Activated naive CD4-positive, alpha-beta T cell treated with anti-CD3 and anti-CD28 coated beads for 36 hours (primary cell): ENCODE measurements around the gene TRAPPC2. TPM values are rescaled to one million over a fixed set of nuclear protein-coding genes. Genes with fewer than 3 reads are reported as not detected.
A peak's percentile ranks its signal among the peaks of the same experiment; 100 is the strongest.

Source experiments
- CTCF ChIA-PET: fragments of 350-600 bp; sonication (Branson Sonifier 250); formaldehyde crosslinking; loops from one replicate; lab custom pipeline; 2021; ENCODE audit warnings: antibody characterized with exemption; lab: Charles Lee
- DNase-seq: peaks from one replicate; pipeline ENCODE4 v3.0.0-alpha.2; 2020
- H3K27ac Mint-ChIP-seq: one replicate; pipeline ENCODE4 v1.8.0; 2021; ENCODE audit warnings: mild to moderate bottlenecking, mixed read lengths
- H3K27me3 Mint-ChIP-seq: one replicate; pipeline ENCODE4 v1.8.0; 2021; ENCODE audit warnings: low read depth, mixed read lengths
- H3K36me3 Mint-ChIP-seq: one replicate; pipeline ENCODE4 v1.8.0; 2021; ENCODE audit warnings: low read depth, mixed read lengths
- H3K4me1 Mint-ChIP-seq: one replicate; pipeline ENCODE4 v1.8.0; 2021; ENCODE audit warnings: low read depth, mixed read lengths
- H3K4me3 Mint-ChIP-seq: one replicate; pipeline ENCODE4 v1.8.0; 2021; ENCODE audit warnings: mild to moderate bottlenecking, moderate library complexity, mixed read lengths
- H3K9me3 Mint-ChIP-seq: one replicate; pipeline ENCODE4 v1.8.0; 2021; ENCODE audit warnings: mixed read lengths
- intact Hi-C: fragments of 100-400 bp; cut with micrococcal nuclease; formaldehyde crosslinking; loops from one replicate; pipeline ENCODE4 v1.15.1; 2023
- total RNA-seq, 2 experiments: library from RNA; stranded (reverse); gene quantifications; one replicate each; pipeline ENCODE4 v1.2.3, GENCODE V29; 2021

Gene TRAPPC2
- total RNA-seq, 2 experiments from 2014 or later: 9.6 to 10.7 TPM

DNA sequence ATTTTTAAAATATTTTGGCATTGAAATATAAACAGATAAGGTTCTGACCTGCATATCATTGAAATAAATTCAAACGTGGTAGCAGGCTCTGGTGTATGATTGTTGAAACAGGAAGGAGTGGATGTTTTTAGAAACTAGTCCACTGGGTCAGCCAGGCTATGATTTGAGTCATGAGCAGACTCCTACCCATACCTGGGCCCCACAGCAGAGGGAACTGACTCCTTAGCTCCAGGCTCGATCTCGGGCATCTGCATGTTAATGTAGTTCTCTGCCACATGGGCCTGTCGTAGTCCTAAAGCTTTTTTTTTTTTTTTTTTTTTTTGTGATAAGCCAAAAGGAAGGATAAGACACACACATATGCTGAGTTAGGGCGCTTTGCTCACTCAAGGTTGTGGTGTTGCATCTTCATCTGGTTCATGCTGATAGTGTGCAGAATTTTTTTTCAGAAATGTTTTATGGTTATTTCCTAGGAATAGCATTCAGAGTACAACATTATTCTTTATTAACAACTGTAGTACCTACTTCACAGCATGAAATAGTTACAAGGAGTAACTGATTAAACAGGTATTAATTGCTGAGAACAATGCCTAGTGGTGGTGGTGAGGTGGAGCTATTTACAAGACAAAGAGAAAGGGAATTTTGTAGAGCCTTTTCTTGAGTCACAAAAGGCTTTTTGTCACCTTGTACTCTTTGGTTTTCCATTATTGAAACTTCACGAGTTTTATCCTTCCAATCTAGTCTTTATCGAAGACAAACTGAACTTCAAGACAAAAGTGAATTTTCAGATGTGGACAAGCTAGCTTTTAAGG lies 27.4 kb upstream of the TRAPPC2 start:
- intact Hi-C loops: no loop called here
- DNase-seq: no peak
- Mint-ChIP-seq H3K27ac (no peak overlapping the region), H3K36me3 (peaks cover 19% of the 10 kb centered on the region), H3K4me1 (peaks cover 2% of the 10 kb centered on the region), H3K9me3 (no peaks in the 10 kb centered on the region), H3K27me3 (no peaks in the 10 kb centered on the region), H3K4me3 (no peak overlapping the region)
- CTCF ChIA-PET: interaction anchor here (1.9 kb wide), 1 partner anchor 11 kb away, joined by 7 read pairs; no protein-coding TSS in a partner anchor

DNA sequence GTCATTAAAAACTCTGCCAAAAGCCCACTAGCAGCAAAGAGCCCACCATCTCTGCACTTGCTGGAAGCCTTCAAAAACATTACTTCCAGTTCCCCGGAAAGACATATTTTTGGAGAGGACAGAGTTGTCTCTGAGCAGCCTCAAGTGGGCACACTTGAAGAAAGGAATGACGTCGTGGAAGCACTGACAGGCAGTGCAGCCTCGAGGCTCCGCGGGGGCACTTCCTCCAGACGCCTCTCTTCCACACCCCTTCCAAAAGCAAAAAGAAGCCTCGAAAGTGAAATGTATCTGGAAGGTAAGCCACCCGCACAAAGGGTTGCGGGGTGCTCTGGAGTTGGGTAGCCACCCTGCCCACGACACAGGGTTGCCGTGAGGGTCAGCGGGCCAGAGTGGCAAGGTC lies 26.0 kb upstream of the TRAPPC2 start:
- intact Hi-C loops: no loop called here
- no peak overlapping the region for H3K4me3 Mint-ChIP-seq
- no peak for DNase-seq
- CTCF ChIA-PET: interaction anchor here (0.5 kb wide), 1 partner anchor 161 kb away, joined by 3 read pairs; no protein-coding TSS in a partner anchor
- H3K4me1 Mint-ChIP-seq: peaks cover 2% of the 10 kb centered on the region
- no peak overlapping the region for H3K27ac Mint-ChIP-seq
- H3K27me3 Mint-ChIP-seq: no peaks in the 10 kb centered on the region
- H3K9me3 Mint-ChIP-seq: no peaks in the 10 kb centered on the region
- peaks cover 9% of the 10 kb centered on the region for H3K36me3 Mint-ChIP-seq

DNA sequence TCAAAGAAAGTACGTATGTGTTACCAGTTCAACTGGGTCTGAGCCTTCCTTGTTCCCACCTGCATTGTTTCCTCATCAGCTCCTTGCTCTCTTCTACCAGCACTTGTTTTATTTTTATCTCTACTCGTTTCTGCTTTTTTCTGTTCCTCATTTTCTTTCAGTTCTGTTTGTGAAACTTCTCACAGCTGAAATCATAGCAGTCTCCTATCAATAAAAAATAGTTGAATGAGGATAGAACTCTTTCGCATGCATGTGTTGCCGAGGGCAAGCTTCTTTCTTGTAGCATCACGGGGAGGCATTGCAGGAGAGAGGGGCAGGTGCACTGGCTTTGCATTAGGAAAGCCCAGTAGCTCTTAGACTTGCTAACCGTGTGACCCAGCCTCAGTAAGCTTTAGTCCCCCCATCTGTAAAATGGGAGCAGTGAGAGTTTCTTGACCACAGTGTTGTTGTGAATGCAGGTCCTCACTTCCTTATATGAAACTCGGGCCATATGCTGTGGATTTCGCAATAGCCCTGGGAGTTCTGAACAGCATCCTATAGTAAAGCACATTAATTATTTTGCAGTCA lies 24.8 kb upstream of the TRAPPC2 start:
- no peaks in the 10 kb centered on the region for H3K9me3 Mint-ChIP-seq
- no peaks in the 10 kb centered on the region for H3K27me3 Mint-ChIP-seq
- no peak for DNase-seq
- peaks cover 11% of the 10 kb centered on the region for H3K4me1 Mint-ChIP-seq
- no peak overlapping the region for H3K27ac Mint-ChIP-seq
- H3K36me3 Mint-ChIP-seq: peaks cover 9% of the 10 kb centered on the region
- CTCF ChIA-PET: interaction anchor here (0.9 kb wide), 1 partner anchor 273 kb away, joined by 3 read pairs; no protein-coding TSS in a partner anchor
- intact Hi-C loops: no loop called here
- H3K4me3 Mint-ChIP-seq: no peak overlapping the region

- H3K9me3 Mint-ChIP-seq: no peaks in the 10 kb centered on the region
- intact Hi-C loops: no loop called here
- CTCF ChIA-PET: interaction anchor here (0.9 kb wide), 1 partner anchor 12 kb away, joined by 3 read pairs; no protein-coding TSS in a partner anchor
- H3K36me3 Mint-ChIP-seq: peaks cover 15% of the 10 kb centered on the region
- peaks cover 23% of the 10 kb centered on the region for H3K4me1 Mint-ChIP-seq
- no peaks in the 10 kb centered on the region for H3K27me3 Mint-ChIP-seq
- no peak for DNase-seq
- H3K4me3 Mint-ChIP-seq: no peak overlapping the region
- no peak overlapping the region for H3K27ac Mint-ChIP-seq
Measured at GRCh38 chrX:13756381-13756780, 22.0 kb upstream of the TRAPPC2 start.

DNA sequence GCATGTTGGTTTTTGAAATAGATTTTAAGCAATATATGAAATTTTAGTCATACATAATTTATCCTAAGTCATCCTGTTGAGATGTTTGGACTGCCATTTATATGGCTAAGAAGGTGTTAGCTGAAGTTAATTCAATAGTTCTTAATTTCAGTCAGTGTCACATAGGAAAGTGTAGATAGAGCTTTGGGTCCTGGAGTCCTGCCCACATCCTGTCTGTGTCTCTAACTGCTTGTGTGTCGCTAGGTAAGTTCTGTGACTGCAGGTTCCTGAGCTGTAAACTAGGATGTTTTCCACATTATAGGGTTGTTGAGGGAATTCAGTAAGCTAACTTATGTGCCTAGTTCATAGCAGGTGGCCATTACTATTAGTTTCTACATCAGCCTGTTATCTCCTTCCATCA lies 20.8 kb upstream of the TRAPPC2 start:
- Mint-ChIP-seq H3K27me3 (no peaks in the 10 kb centered on the region), H3K27ac (no peak overlapping the region), H3K36me3 (peaks cover 15% of the 10 kb centered on the region), H3K4me3 (no peak overlapping the region), H3K9me3 (no peaks in the 10 kb centered on the region), H3K4me1 (peaks cover 23% of the 10 kb centered on the region)
- intact Hi-C loops: no loop called here
- CTCF ChIA-PET: no interaction called here
- DNase-seq: peak; percentile 10

- intact Hi-C loops: loop anchor here (5.0 kb wide), 2 partner anchors 143 to 252 kb away; no protein-coding TSS in a partner anchor
- Mint-ChIP-seq H3K4me1 (peaks cover 26% of the 10 kb centered on the region), H3K36me3 (peaks cover 17% of the 10 kb centered on the region), H3K27ac (no peak overlapping the region), H3K27me3 (no peaks in the 10 kb centered on the region), H3K9me3 (no peaks in the 10 kb centered on the region), H3K4me3 (no peak overlapping the region)
- no peak for DNase-seq
- CTCF ChIA-PET: no interaction called here
Measured at GRCh38 chrX:13754765-13755164, 20.3 kb upstream of the TRAPPC2 start.

DNA sequence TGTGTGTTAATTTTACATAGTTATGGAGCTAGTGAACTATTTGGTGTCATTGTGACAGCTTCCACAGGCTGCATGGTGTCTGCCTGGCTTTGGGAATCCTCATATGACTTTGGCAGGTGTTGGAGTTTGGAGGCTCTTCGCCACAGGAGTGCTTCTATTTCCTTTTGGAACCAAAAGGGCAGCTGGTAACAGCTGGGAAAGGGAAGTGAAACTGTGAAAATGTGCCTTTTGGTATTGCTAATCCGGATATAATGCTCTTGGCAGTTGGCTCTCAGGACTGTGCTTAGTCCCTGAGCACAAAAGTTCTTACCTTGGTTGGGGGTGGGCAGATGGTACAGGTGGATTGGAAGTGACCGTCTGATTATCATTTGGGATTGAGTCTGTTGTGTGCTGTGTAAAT lies 18.2 kb upstream of the TRAPPC2 start:
- no peaks in the 10 kb centered on the region for H3K27me3 Mint-ChIP-seq
- H3K4me3 Mint-ChIP-seq: no peak overlapping the region
- no peak overlapping the region for H3K27ac Mint-ChIP-seq
- no peak for DNase-seq
- intact Hi-C loops: loop anchor here (5.0 kb wide), 2 partner anchors 145 to 250 kb away; no protein-coding TSS in a partner anchor
- peaks cover 16% of the 10 kb centered on the region for H3K36me3 Mint-ChIP-seq
- H3K4me1 Mint-ChIP-seq: peaks cover 26% of the 10 kb centered on the region
- CTCF ChIA-PET: interaction anchor here (1.6 to 1.9 kb wide), 2 partner anchors 23 to 279 kb away, joined by 3 to 10 read pairs; no protein-coding TSS in a partner anchor
- H3K9me3 Mint-ChIP-seq: no peaks in the 10 kb centered on the region

DNA sequence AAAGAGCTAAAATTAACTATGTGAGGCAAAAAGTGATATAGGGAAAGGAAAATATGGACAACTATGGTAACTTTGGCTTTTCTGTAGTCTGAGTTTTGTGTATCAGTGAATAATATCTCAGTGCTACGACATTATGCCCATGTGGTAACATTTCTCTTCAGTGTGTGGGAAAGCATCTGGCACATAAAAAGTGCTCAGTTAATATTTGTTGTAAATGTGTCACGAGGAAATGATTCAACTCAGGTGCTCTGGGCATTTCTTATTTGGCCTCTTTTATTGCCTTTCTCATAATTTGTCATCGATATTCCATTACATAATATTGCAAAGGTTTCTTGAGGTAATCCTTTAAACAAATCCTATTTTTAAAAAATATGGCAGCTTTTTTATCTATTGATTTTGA lies 17.7 kb upstream of the TRAPPC2 start:
- intact Hi-C loops: loop anchor here (5.0 kb wide), 2 partner anchors 145 to 250 kb away; no protein-coding TSS in a partner anchor
- no peak for DNase-seq
- peaks cover 30% of the 10 kb centered on the region for H3K4me1 Mint-ChIP-seq
- H3K27ac Mint-ChIP-seq: no peak overlapping the region
- H3K9me3 Mint-ChIP-seq: no peaks in the 10 kb centered on the region
- H3K36me3 Mint-ChIP-seq: peaks cover 19% of the 10 kb centered on the region
- CTCF ChIA-PET: interaction anchor here (0.8 to 1.9 kb wide), 3 partner anchors 23 to 280 kb away, joined by 3 to 10 read pairs (median 3); no protein-coding TSS in a partner anchor
- no peaks in the 10 kb centered on the region for H3K27me3 Mint-ChIP-seq
- no peak overlapping the region for H3K4me3 Mint-ChIP-seq

DNA sequence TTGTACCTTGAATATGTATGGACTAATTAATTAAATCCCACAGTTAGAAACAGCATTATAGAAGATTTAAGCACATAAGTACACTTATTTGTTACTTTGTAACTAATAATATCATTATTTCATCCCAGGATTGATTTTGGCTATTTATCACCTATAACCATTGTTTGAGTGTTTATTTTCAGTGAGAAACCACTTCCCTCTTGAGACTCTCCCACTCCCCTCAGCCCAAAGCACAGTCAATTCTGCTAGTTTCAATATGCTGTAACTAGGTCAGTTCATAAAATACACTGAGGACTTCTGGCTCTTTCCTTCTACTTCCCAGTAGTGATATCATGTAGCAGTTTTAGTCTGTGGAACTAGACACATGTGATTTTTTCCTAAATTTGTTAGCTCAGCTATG lies 16.4 kb upstream of the TRAPPC2 start:
- CTCF ChIA-PET: interaction anchor here (0.6 to 2.1 kb wide), 4 partner anchors 12 to 284 kb away, joined by 3 to 10 read pairs (median 6); no protein-coding TSS in a partner anchor
- peaks cover 30% of the 10 kb centered on the region for H3K4me1 Mint-ChIP-seq
- peaks cover 23% of the 10 kb centered on the region for H3K36me3 Mint-ChIP-seq

GRCh38 chrX:13750204-13750603 lies 15.8 kb upstream of the TRAPPC2 start:
- H3K9me3 Mint-ChIP-seq: no peaks in the 10 kb centered on the region
- intact Hi-C loops: loop anchor here (1.0 to 5.0 kb wide), 3 partner anchors 147 to 282 kb away; no protein-coding TSS in a partner anchor
- peaks cover 28% of the 10 kb centered on the region for H3K4me1 Mint-ChIP-seq
- DNase-seq: no peak
- CTCF ChIA-PET: interaction anchor here (0.7 to 2.1 kb wide), 3 partner anchors 13 to 282 kb away, joined by 3 to 10 read pairs (median 7); no protein-coding TSS in a partner anchor
- H3K36me3 Mint-ChIP-seq: peaks cover 23% of the 10 kb centered on the region
- H3K27ac Mint-ChIP-seq: no peak overlapping the region
- H3K27me3 Mint-ChIP-seq: no peaks in the 10 kb centered on the region
- no peak overlapping the region for H3K4me3 Mint-ChIP-seq

More for the DNA sequence above, 16.4 kb upstream of the TRAPPC2 start:
- H3K9me3 Mint-ChIP-seq: no peaks in the 10 kb centered on the region
- no peak overlapping the region for H3K4me3 Mint-ChIP-seq
- intact Hi-C loops: loop anchor here (1.0 to 5.0 kb wide), 3 partner anchors 146 to 281 kb away; no protein-coding TSS in a partner anchor
- H3K27ac Mint-ChIP-seq: no peak overlapping the region
- no peak for DNase-seq
- H3K27me3 Mint-ChIP-seq: no peaks in the 10 kb centered on the region

GRCh38 chrX:13748486-13748885 lies 14.1 kb upstream of the TRAPPC2 start:
- CTCF ChIA-PET: no interaction called here
- intact Hi-C loops: loop anchor here (1.0 kb wide), 1 partner anchor 90 kb away; no protein-coding TSS in a partner anchor
- peaks cover 27% of the 10 kb centered on the region for H3K4me1 Mint-ChIP-seq
- no peak overlapping the region for H3K4me3 Mint-ChIP-seq
- H3K27ac Mint-ChIP-seq: no peak overlapping the region
- no peaks in the 10 kb centered on the region for H3K9me3 Mint-ChIP-seq
- peaks cover 23% of the 10 kb centered on the region for H3K36me3 Mint-ChIP-seq
- H3K27me3 Mint-ChIP-seq: no peaks in the 10 kb centered on the region
- DNase-seq: no peak

DNA sequence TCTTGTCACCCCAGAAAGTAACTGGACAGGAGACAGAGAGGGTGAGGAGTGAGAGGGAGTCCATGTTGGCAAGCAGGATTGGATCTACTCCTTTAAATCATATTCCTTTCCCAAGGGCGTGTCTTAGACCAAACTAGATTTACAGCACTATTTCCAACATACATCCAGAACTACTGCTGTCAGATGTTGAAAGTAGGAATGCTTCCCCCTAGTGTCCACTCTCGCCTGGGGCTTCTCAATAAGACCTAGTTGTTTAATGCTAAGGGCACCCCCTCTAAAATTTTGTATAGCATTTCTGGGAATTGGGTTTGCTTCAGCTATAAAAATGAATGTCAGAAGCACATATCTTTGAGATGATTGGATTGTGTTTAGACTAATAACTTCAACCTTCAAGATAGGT lies 13.4 kb upstream of the TRAPPC2 start:
- no peaks in the 10 kb centered on the region for H3K9me3 Mint-ChIP-seq
- CTCF ChIA-PET: interaction anchor here (1.5 kb wide), 1 partner anchor 10 kb away, joined by 4 read pairs; no protein-coding TSS in a partner anchor
- no peak overlapping the region for H3K27ac Mint-ChIP-seq
- peak; percentile 49 for DNase-seq
- no peak overlapping the region for H3K4me3 Mint-ChIP-seq
- H3K4me1 Mint-ChIP-seq: peaks cover 27% of the 10 kb centered on the region
- peaks cover 19% of the 10 kb centered on the region for H3K36me3 Mint-ChIP-seq
- H3K27me3 Mint-ChIP-seq: no peaks in the 10 kb centered on the region
- intact Hi-C loops: loop anchor here (1.0 kb wide), 1 partner anchor 90 kb away; no protein-coding TSS in a partner anchor
